Body of pancreas (tissue), 4 donors: Measurements from ENCODE around the gene CD48.

ENCODE experiments used
- POLR2A ChIP-seq, 3 donors: fragments of 450-650 bp; IDR thresholded peaks; one replicate each; pipeline ENCODE4 v1.6.1; 2016; ENCODE audit warnings: antibody characterized with exemption in 3 of 3, mild to moderate bottlenecking in 2 of 3
- TF ChIP-seq, protein P1 (sequence below), 7 experiments: fragments of 450-650 bp in 4 of 7; fragments of 200-600 bp in 3 of 7; sonication (generic) in 3 of 7; IDR thresholded peaks; one replicate each; pipeline ENCODE4 v1.5.1; 2016 to 2019; ENCODE audit warnings: antibody characterized with exemption in 7 of 7

DNA sequence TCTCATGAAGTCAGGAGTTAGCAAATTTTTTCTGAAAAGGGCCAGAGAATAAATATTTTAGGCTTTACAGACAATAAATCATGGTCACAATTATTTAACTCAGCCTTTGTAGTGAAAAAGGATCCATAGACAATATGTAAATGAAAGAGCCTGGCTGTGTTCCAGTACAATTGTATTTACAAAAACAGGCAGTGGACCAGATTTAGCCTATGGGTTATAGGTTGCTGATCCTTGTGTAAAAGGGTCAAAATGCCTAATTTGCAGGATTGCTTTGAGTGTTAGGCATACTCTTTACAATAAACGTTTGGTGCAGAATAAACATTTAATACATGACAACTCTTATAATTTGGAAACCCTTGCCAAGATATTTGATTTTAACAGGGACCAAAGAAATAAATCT lies 33.9 kb upstream of the CD48 start:
- no peak for TF ChIP-seq POLR2A (IDR thresholded peaks at IDR 0.05)
- TF ChIP-seq, protein P1, sequence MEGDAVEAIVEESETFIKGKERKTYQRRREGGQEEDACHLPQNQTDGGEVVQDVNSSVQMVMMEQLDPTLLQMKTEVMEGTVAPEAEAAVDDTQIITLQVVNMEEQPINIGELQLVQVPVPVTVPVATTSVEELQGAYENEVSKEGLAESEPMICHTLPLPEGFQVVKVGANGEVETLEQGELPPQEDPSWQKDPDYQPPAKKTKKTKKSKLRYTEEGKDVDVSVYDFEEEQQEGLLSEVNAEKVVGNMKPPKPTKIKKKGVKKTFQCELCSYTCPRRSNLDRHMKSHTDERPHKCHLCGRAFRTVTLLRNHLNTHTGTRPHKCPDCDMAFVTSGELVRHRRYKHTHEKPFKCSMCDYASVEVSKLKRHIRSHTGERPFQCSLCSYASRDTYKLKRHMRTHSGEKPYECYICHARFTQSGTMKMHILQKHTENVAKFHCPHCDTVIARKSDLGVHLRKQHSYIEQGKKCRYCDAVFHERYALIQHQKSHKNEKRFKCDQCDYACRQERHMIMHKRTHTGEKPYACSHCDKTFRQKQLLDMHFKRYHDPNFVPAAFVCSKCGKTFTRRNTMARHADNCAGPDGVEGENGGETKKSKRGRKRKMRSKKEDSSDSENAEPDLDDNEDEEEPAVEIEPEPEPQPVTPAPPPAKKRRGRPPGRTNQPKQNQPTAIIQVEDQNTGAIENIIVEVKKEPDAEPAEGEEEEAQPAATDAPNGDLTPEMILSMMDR (IDR thresholded peaks at IDR 0.05), result no peak
